Measurements from ENCODE around the gene CACNA1A.

CACNA1A gene

GRCh38 chr19:13420780-13421179, 85.5 kb downstream of the CACNA1A start:
- H3K27me3 Mint-ChIP-seq: peaks cover 18% of the 10 kb centered on the region
- ATAC-seq: no peak
- peaks cover 8% of the 10 kb centered on the region for H3K4me1 Mint-ChIP-seq
- H3K36me3 Mint-ChIP-seq: no peaks in the 10 kb centered on the region
- no peak overlapping the region for H3K27ac Mint-ChIP-seq
- no peak overlapping the region for H3K4me3 Mint-ChIP-seq
- H3K9me3 Mint-ChIP-seq: peaks cover 15% of the 10 kb centered on the region

GRCh38 chr19:13417054-13417453, 89.2 kb downstream of the CACNA1A start:
- H3K4me1 Mint-ChIP-seq: peaks cover 8% of the 10 kb centered on the region
- no peak overlapping the region for H3K4me3 Mint-ChIP-seq
- no peak for ATAC-seq
- peaks cover 34% of the 10 kb centered on the region for H3K27me3 Mint-ChIP-seq
- H3K36me3 Mint-ChIP-seq: no peaks in the 10 kb centered on the region
- H3K9me3 Mint-ChIP-seq: peaks cover 6% of the 10 kb centered on the region
- no peak overlapping the region for H3K27ac Mint-ChIP-seq

GRCh38 chr19:13411899-13412298, 94.4 kb downstream of the CACNA1A start:
- H3K27me3 Mint-ChIP-seq: peaks cover 61% of the 10 kb centered on the region
- no peak overlapping the region for H3K4me3 Mint-ChIP-seq
- no peaks in the 10 kb centered on the region for H3K36me3 Mint-ChIP-seq
- ATAC-seq: no peak
- H3K4me1 Mint-ChIP-seq: peaks cover 3% of the 10 kb centered on the region
- H3K9me3 Mint-ChIP-seq: peaks cover 22% of the 10 kb centered on the region
- H3K27ac Mint-ChIP-seq: no peak overlapping the region

- Mint-ChIP-seq H3K27me3 (peaks cover 56% of the 10 kb centered on the region), H3K9me3 (peaks cover 25% of the 10 kb centered on the region), H3K27ac (no peak overlapping the region), H3K4me3 (no peak overlapping the region), H3K36me3 (no peaks in the 10 kb centered on the region), H3K4me1 (no peaks in the 10 kb centered on the region)
- no peak for ATAC-seq
These were observed 95.3 kb downstream of the CACNA1A start for GRCh38 chr19:13410946-13411345.

GRCh38 chr19:13408889-13409518, 97.3 kb downstream of the CACNA1A start:
- H3K36me3 Mint-ChIP-seq: no peaks in the 10 kb centered on the region

GRCh38 chr19:13404236-13404635, 102.0 kb downstream of the CACNA1A start:
- Mint-ChIP-seq H3K27me3 (peaks cover 27% of the 10 kb centered on the region), H3K27ac (no peak overlapping the region), H3K4me1 (no peaks in the 10 kb centered on the region), H3K36me3 (no peaks in the 10 kb centered on the region), H3K9me3 (peaks cover 18% of the 10 kb centered on the region), H3K4me3 (no peak overlapping the region)
- no peak for ATAC-seq

More at GRCh38 chr19:13408889-13409518, 97.3 kb downstream of the CACNA1A start:
- Mint-ChIP-seq H3K4me1 (no peaks in the 10 kb centered on the region), H3K4me3 (no peak overlapping the region), H3K27ac (no peak overlapping the region), H3K9me3 (peaks cover 25% of the 10 kb centered on the region), H3K27me3 (peaks cover 41% of the 10 kb centered on the region)
- ATAC-seq: no peak

GRCh38 chr19:13401388-13401787, 104.9 kb downstream of the CACNA1A start:
- no peaks in the 10 kb centered on the region for H3K36me3 Mint-ChIP-seq
- no peak overlapping the region for H3K4me3 Mint-ChIP-seq
- H3K27me3 Mint-ChIP-seq: peaks cover 33% of the 10 kb centered on the region
- H3K9me3 Mint-ChIP-seq: peaks cover 7% of the 10 kb centered on the region
- ATAC-seq: no peak
- no peaks in the 10 kb centered on the region for H3K4me1 Mint-ChIP-seq
- H3K27ac Mint-ChIP-seq: no peak overlapping the region

- no peaks in the 10 kb centered on the region for H3K36me3 Mint-ChIP-seq
- no peak overlapping the region for H3K4me3 Mint-ChIP-seq
- no peak for ATAC-seq
- H3K27me3 Mint-ChIP-seq: peaks cover 43% of the 10 kb centered on the region
- H3K4me1 Mint-ChIP-seq: no peaks in the 10 kb centered on the region
- H3K9me3 Mint-ChIP-seq: peaks cover 7% of the 10 kb centered on the region
- H3K27ac Mint-ChIP-seq: no peak overlapping the region
These were observed 106.0 kb downstream of the CACNA1A start for GRCh38 chr19:13400296-13400695.

GRCh38 chr19:13399746-13400145, 106.5 kb downstream of the CACNA1A start:
- Mint-ChIP-seq H3K36me3 (no peaks in the 10 kb centered on the region), H3K4me3 (no peak overlapping the region), H3K9me3 (peaks cover 7% of the 10 kb centered on the region), H3K4me1 (no peaks in the 10 kb centered on the region), H3K27me3 (peaks cover 44% of the 10 kb centered on the region), H3K27ac (no peak overlapping the region)
- no peak for ATAC-seq

- no peak overlapping the region for H3K27ac Mint-ChIP-seq
- H3K27me3 Mint-ChIP-seq: peaks cover 51% of the 10 kb centered on the region
- H3K9me3 Mint-ChIP-seq: peaks cover 7% of the 10 kb centered on the region
- no peaks in the 10 kb centered on the region for H3K36me3 Mint-ChIP-seq
- no peaks in the 10 kb centered on the region for H3K4me1 Mint-ChIP-seq
- no peak overlapping the region for H3K4me3 Mint-ChIP-seq
- no peak for ATAC-seq
These were observed 107.2 kb downstream of the CACNA1A start for GRCh38 chr19:13398780-13399726.

GRCh38 chr19:13398182-13398581, 108.1 kb downstream of the CACNA1A start:
- no peak for ATAC-seq
- Mint-ChIP-seq H3K9me3 (peaks cover 12% of the 10 kb centered on the region), H3K27me3 (peaks cover 56% of the 10 kb centered on the region), H3K36me3 (no peaks in the 10 kb centered on the region), H3K4me3 (no peak overlapping the region), H3K4me1 (peaks cover 8% of the 10 kb centered on the region), H3K27ac (no peak overlapping the region)

- no peaks in the 10 kb centered on the region for H3K36me3 Mint-ChIP-seq
- no peak overlapping the region for H3K4me3 Mint-ChIP-seq
- peaks cover 68% of the 10 kb centered on the region for H3K27me3 Mint-ChIP-seq
- H3K27ac Mint-ChIP-seq: no peak overlapping the region
- ATAC-seq: no peak
- H3K4me1 Mint-ChIP-seq: peaks cover 9% of the 10 kb centered on the region
- H3K9me3 Mint-ChIP-seq: peaks cover 17% of the 10 kb centered on the region
These were observed 109.8 kb downstream of the CACNA1A start for GRCh38 chr19:13396250-13397080.

GRCh38 chr19:13382633-13382938, 123.7 kb downstream of the CACNA1A start:
- Mint-ChIP-seq H3K27ac (no peak overlapping the region), H3K9me3 (peaks cover 9% of the 10 kb centered on the region), H3K36me3 (no peaks in the 10 kb centered on the region), H3K27me3 (peaks cover 9% of the 10 kb centered on the region), H3K4me1 (no peaks in the 10 kb centered on the region), H3K4me3 (no peak overlapping the region)
- no peak for ATAC-seq

- no peaks in the 10 kb centered on the region for H3K36me3 Mint-ChIP-seq
- no peak overlapping the region for H3K4me3 Mint-ChIP-seq
- no peaks in the 10 kb centered on the region for H3K4me1 Mint-ChIP-seq
- peaks cover 9% of the 10 kb centered on the region for H3K9me3 Mint-ChIP-seq
- H3K27ac Mint-ChIP-seq: no peak overlapping the region
- ATAC-seq: no peak
- H3K27me3 Mint-ChIP-seq: peaks cover 9% of the 10 kb centered on the region
These were observed 124.2 kb downstream of the CACNA1A start for GRCh38 chr19:13381827-13382632.

All from stimulated activated memory B cell treated with anti-CD40 and anti-IgM and Interleukin-4, amounts not matched to agents 10 μg/mL and 1 μg/mL and 100 μg/mL, for 72 hours (primary cell).